Activated T-helper 1 cell treated with anti-CD3 and anti-CD28 coated beads, Interleukin-2, amount 50 U/mL, for 16 hours (primary cell): Measurements from ENCODE around the gene DTX2.
"Not testable (repeated sequence)": the region's sequence is repeated elsewhere in the genome, so short reads cannot be mapped to it uniquely, and the experiment has no call there.

ENCODE experiments used
- DNase-seq, 2 donors: peaks; one replicate each; pipeline ENCODE4 v3.0.0-alpha.2; 2020; ENCODE audit warnings: low read depth in 1 of 2, low spot score in 1 of 2

DTX2 gene

DNA sequence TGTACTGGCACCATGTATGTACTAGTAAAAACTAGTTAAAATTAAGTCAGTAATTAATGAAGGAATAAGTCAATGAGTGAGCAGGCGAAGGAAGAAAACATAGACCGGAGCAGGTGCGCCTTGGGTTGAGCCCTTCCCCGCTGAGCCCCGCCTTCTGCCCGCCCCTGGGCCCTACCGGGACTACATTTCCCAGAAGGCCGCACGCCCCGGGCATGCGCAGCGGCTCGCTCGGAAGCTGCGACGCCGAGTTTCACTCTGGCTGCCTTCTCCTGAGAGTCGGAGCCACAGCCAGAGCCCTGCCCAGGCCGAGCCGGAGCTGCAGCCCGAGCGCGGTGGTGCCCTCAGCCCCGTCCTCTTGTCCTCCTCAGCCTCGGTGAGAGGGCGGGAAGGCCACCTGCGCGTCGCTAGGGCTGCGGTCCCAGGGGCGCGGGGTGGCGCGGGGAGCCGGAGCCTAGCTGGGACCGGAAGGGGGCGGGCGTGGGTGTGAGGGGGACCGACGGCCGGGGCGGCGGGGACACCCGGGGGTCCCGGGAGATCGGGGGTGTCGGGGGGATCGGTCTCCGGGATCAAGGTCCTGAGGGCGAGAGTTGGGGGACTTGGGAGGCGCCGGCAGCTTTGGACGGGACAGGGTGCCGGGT, at the start of gene DTX2:
Gene DTX2, plus strand, starts transcription at position 246 of the 638 bp plus-strand sequence. CDS start 18,801 bp downstream, outside the sequence.
- DNase-seq, result peak in 1 of 2 donors; percentile 13

DNA sequence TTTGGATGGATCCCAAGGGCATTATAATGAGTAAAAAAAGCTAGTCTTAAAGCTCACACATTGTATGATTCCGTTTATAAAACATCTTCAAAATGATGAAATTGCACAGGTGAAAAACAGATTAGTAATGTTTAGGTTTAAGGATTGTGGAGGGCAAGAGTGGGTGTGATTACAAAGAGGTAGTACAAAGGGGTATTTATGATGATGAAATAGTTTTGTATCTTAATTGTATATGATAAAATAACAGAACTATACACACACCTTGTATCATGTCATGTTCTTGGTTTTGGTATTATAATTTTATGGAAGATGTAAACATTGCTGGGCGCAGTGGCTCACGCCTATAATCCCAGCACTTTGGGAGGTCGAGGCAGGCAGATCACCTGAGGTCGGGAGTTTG, 49.3 kb upstream of the DTX2 start:
- DNase-seq, result no peak

DNA sequence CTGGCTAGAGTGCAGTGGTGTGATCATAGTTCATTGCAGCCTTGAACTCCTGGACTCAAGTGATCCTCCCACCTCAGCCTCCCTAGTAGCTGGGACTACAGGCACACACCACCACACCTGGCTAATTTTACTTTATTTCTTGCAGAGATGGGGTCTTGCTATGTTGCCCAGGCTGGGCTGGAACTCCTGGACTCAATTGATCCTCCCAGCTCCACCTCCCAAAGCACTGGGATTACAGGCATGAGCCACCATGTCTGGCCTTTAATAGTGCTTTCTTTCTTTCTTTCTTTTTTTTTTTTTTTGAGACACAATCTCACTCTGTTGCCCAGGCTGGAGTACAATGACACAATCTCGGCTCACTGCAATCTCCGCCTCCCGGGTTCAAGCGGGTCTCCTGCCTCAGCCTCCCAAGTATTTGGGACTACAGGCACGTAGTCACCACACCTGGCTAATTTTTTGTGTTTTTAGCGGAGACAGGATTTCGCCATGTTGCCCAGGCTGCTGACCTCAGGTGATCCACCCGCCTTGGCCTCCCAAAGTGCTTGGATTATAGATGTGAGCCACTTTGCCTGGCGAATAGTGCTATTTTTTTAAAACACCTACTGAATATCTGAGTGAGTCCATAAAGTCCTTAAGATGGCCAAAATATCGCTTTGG, 43.7 kb upstream of the DTX2 start:
- DNase-seq, result not testable (repeated sequence)

DNA sequence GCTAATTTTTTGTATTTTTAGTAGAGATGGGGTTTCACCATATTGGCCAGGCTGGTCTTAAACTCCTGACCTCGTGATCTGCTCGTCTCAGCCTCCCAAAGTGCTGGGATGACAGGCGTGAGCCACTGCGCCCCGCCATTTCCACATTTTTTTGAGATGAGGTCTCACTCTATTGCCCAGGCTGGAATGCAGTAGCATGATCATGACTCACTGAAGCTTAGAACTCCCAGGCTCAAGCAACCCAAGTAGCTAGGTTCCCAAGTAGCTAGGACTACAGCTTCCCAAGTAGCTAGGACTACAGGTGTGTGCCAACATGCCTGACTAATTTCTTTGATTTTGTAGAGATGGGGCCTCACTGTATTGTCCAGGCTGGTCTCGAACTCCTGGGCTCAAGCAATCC, 40.4 kb upstream of the DTX2 start:
- DNase-seq, result not testable (repeated sequence)

DNA sequence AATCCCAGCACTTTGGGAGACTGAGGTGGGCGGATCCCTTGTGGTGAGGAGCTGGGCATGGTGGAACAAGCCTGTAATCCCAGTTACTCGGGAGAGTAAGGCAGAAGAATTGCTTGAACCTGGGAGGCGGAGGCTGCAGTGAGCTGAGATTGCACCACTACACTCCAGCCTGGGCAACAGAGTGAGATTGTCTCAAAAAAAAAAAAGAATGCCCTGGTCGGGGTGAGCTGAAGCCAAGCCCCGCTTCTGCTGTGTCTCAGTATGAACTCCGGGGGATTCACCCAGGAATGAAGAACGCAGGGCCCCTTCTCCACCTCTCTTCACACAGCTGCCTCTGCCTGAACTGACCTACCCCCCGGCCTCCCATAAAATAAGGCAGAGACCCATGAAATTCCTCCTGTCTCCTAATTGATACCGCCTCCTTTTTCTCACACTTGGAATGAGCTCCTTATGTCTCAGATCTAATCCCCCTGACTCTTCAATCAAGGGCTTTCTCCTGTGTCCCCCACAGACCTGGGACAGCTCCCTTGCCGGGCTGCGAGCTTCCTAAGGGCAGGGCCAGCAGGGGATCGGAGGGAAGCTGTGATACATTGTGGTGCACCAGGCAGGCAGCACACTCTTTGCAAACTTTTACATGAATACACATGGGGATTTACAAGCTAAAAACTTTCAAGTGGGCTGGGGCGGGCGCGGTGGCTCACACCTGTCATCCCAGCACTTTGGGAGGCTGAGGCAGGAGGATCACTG, 37.7 kb upstream of the DTX2 start:
- no peak for DNase-seq

DNA sequence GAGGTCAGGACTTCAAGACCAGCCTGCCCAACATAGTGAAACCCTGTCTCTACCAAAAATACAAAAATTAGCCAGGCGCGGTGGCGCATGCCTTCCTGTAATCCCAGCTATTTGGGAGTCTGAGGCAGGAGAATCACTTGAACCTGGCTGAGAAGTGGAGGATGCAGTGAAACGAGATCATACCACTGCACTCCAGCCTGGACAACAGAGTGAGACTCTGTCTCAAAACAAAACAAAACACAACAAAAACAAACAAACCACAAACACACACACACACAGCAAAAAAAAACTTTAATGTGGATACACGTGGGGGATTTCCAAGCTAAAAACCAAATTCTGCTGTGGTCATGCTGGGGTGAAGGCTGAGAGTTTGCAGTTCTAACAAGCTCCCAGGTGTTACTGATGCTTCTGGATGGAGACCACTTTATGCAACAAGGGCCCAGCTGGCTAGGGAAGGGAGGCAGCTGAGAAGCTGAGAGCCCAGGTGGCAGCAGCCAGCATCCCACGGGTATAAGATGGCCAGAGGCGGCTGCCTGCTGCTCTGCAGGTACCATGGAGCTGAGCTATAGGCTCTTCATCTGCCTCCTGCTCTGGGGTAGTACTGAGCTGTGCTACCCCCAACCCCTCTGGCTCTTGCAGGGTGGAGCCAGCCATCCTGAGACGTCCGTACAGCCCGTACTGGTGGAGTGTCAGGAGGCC, 36.9 kb upstream of the DTX2 start, which contains the start of gene ZP3:
Gene ZP3, plus strand, starts transcription at position 538 of the 699 bp plus-strand sequence. Its CDS starts 15 bp downstream, at position 553.
- no peak for DNase-seq

DNA sequence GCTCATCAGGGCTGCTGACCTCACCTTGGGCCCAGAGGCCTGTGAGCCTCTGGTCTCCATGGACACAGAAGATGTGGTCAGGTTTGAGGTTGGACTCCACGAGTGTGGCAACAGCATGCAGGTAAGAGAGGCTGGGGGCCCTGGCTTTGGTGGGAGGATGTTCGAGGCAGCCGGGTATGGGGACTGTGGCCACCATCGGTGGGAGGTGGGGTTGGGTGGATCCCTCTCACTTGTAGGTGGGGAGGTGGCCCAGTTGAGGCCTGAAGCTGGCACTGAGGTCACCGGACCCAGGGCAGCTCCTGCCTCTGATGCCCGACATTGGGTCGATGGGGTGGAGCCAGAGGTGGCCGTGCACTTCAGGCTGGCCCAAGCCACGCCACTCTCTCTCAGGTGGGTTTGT, 36.4 kb upstream of the DTX2 start:
- no peak for DNase-seq

DNA sequence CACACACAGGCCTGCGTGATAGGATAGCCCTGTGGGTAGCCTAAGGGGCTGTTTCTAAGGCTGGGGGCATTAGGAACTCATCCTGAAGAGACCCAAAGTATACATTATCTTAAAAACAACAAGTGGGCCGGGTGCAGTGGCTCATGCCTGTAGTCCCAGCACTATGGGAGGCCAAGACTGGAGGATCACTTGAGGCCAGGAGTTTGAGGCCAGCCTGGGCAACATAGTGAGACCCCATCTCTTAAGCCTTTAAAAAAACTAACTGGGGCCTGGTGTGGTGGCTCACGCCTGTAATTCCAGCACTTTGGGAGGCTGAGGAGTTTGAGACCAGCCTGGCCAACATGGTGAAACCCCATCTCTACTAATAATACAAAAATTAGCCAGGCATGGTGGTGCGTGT, 36.0 kb upstream of the DTX2 start:
- not testable (repeated sequence) for DNase-seq

DNA sequence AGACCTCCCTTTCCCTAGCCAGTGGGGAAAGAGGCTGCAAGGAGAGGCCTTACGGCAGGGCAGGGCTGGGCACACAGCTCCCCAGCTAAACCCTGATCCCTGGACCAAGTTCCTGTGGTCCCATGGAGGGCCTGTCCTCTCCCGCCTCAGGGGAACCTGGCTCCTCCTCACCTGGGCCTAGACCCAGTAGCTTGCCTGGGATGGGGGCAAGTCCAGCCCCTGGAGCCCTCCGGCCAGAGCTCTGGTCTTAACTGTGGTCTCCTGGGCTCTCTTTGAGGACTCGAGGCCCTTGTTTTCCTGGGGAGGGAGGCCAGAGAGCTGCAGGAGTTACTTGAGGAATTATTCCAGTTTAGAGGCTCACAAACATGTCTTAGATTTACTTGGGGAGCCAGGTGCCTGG, 35.3 kb upstream of the DTX2 start:
- no peak for DNase-seq

DNA sequence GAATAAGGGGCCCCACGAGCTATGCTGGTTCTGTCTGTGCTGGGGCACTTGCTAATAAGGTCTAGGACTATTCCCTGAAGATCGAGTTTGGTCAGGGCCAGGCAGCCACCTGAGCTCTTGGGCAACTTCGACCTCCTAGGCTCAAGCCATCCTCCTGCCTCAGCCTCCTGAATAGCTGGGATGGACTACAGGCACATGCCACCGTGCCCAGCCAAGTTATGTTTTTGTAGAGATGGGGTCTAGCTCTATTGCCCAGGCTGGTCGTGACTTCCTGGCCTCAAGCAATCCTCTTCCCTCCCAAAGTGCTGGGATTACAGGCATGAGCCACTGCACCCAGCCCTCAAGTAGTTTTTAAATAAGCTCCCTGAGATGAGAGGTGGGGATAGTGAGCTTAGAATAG, 33.9 kb upstream of the DTX2 start:
- no peak for DNase-seq

DNA sequence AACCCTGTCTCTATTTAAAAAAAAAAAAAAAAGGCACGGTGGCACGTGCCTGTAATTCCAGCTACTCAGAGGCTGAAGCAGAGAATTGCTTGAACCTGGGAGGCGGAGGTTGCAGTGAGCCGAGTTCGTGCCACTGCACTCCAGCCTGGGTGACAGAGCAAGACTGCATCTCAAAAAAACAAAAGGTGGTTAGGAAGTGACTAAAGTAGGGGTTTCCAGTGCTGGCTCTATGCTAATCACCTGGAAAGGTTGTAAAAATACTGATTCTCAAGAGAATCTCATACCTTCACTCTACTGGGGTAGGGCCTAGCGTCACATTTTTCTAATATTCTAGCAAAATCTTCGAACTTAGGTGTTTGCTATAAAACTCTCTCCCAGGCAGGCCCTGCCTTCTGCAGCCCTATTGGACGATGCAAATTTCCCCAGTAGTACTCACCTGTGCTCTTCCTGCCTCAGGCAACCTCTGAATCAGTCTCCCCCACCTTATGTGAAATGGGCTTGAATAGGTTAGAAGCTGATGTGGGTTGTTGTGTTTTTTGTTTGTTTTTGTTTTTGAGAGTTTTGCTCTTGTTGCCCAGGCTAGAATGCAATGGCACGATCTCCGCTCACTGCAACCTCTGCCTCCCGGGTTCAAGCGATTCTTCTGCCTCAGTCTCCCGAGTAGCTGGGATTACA, 33.2 kb upstream of the DTX2 start:
- no peak for DNase-seq

DNA sequence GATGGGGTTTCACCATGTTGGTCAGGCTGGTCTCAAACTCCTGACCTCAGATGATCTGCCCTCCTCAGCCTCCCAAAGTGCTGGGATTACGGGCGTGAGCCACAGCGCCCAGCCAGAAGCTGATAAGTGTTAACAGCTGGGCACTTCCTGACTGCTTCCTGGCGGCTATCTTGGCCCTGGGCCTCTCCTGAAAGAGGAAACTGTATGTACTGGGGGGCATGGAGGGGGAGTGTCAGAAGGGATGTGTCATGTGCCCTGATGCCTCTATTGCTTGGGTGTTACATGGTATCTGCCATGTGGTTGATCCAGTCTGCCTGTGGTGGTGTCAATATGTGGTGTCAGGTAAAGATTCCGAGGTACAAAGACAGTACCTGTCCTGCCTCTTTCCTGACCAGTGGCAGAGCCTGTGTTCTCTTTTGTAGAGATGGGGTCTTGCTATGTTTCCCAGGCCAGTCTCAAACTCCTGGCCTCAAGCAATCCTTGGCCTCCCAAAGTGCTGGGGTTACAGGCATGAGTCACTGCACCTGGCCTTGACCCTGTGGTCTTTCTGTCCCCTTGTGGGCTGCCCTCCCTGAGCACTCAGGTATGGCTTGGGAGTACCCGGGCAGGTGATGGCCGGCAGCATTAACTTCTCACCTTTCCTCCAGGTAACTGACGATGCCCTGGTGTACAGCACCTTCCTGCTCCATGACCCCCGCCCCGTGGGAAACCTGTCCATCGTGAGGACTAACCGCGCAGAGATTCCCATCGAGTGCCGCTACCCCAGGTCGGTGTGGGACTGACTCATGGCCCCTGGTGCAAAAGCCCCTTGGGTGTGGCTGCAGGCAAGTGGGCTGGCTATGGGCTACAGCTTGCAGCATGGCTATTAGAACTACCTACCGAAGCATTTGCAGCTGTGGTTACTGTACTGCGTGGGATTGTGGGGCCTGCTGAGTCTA, 32.4 kb upstream of the DTX2 start:
- DNase-seq, result no peak

DNA sequence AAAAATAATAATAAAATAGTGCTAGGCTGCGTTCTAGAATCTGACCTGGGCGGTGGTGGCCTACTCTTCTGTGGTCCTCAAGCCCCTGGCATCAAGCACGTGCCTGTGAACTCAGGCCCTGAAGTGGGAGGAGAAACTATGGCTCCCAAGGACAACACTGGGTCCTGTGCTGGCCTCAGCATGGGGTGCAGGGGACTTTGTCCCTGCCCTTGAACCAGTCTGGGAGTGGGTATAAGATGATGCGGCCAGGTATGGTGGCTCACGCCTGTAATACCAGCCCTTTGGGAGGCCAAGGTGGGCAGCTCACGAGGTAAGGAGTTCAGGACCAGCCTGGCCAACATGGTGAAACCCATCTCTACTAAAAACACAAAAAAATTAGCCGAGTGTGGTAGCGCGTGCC, 31.3 kb upstream of the DTX2 start:
- DNase-seq, result no peak

DNA sequence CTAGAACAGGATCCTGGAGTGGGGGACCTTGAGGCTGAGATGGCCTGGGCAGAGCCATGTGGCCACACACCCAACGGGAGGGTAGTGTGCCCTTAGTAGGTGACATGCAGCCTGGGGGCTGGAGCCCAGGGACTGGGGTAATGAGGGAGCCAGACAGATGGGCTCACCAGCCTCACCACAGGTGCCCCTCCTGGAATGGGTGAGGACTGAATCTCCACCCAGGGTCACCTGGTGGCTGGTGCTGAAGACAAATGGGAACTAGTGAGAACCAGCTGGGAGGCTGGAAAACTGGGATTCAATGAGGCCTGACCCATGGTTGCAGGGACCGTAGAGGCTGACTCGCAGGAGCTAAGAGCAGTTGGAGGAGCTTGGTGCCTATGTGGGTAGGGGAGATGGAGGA, 30.7 kb upstream of the DTX2 start:
- DNase-seq, result no peak

DNA sequence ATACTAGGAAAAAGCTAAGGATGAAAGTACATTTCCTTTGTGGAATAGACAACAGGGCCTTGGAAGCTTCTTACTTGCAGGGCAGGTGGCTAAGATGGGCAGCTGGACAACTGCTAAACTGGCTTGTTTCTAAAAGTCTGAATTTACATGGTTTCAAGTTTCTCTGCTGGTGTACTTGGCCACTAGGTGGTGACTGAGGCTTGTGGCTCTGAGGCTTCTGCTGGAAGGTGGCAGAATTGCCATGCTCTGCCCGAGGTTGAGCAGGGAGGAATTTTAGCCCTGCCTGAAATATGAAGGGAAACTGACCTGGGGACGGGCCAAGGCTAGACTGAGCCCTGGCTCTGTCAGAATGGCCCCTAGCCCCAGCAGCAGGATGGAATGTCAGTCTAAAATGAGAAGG, 23.6 kb upstream of the DTX2 start:
- DNase-seq, result peak in 1 of 2 donors; percentile 14

DNA sequence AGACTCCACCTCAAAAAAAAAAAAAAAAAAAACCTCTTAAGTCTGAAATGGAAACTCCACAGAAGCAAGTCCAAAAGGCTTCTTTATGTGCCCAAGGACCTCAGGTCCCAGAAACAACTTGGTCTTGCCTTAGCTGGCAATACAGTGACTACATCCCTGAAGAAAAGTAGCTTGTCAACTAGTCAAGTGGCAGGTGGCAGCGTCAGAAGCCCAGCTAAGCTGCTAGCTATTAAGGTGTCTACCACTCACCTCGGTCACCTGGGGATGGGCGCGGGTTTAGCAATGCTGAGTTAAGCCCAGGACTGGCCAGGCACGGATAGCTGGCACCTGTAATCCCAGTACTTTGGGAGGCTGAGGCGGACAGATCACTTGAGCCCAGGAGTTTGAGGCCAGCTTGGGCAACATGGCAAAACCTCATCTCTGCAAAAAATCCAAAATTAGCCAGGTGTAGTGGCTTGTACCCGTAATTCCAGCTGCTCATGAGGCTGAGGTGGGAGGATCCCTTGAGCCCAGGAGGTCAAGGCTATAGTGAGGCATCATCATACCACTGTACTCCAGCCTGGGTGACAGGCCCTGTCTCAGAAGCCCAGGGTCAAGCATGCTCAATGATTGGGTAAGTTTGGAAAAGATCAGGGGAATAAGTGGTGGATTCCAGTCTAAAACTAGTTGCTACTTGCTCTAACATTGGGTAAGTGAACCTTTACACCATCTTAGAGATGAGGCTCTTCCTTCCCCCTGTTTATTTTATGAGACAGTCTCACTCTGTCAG, 22.2 kb upstream of the DTX2 start:
- not testable (repeated sequence) for DNase-seq

DNA sequence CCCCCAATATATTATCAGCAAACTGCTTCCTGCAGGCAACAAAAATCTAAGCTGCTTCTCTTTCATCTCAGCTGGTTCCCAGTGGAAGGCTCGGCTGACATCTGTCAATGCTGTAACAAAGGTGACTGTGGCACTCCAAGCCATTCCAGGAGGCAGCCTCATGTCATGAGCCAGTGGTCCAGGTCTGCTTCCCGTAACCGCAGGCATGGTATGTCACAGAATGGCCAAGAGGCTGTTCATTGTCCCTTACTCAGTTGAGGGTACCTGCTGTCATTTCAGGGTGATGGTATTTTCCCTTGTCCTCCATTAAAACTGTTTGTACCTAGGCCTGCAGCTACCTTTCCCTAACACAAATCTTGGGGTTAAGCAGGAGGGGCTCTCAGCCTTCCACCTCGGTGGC, 21.1 kb upstream of the DTX2 start:
- DNase-seq, result not testable (repeated sequence)

DNA sequence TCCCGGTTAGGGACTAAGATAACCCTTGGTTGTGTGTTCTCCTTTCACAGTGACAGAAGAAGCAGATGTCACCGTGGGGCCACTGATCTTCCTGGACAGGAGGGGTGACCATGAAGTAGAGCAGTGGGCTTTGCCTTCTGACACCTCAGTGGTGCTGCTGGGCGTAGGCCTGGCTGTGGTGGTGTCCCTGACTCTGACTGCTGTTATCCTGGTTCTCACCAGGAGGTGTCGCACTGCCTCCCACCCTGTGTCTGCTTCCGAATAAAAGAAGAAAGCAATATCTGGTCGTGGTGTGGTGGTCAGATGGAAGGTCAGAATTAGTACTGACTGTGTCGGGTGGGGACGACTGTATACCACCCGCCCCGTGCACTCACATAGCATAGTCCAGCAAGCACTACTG, 19.7 kb upstream of the DTX2 start:
- DNase-seq, result not testable (repeated sequence)
